Keratinocyte (primary cell): Measurements from ENCODE around the gene DDIAS. TPM values are rescaled to one million over a fixed set of nuclear protein-coding genes. Genes with fewer than 3 reads are reported as not detected.

Experiments
- DNase-seq: peaks from one replicate; pipeline ENCODE4 v3.0.0-alpha.2; 2011; ENCODE audit warnings: low read depth, missing footprints, low spot score
- FAIRE-seq: peaks from 2 replicates; lab custom pipeline; 2011; peaks lifted over from hg19 to GRCh38; lab: Jason Lieb, UNC
- H2AFZ ChIP-seq: 2 replicates; pipeline ENCODE4 v1.6.0; 2012; ENCODE audit warnings: low read length, control low read depth, inconsistent platforms; ENCODE audit not compliant: control insufficient read depth
- H3K27ac ChIP-seq: 2 replicates; pipeline ENCODE4 v1.5.1; 2011; ENCODE audit warnings: low read length; ENCODE audit not compliant: control insufficient read depth, insufficient read depth
- H3K27me3 ChIP-seq: 3 replicates; pipeline ENCODE4 v1.6.0; 2011; ENCODE audit warnings: low read length; ENCODE audit not compliant: control insufficient read depth, insufficient read depth; ENCODE audit errors: extremely low read depth
- H3K36me3 ChIP-seq, 2 experiments: 2 replicates in 1 of 2; 3 replicates in 1 of 2; pipeline ENCODE4 v1.5.1; 2011; ENCODE audit warnings: low read length in 2 of 2, mild to moderate bottlenecking in 1 of 2; ENCODE audit not compliant: control insufficient read depth in 2 of 2, insufficient read depth in 2 of 2; ENCODE audit errors: extremely low read depth in 1 of 2
- H3K4me1 ChIP-seq: 3 replicates; pipeline ENCODE4 v1.5.1; 2011; ENCODE audit warnings: low read length; ENCODE audit not compliant: control insufficient read depth, insufficient read depth; ENCODE audit errors: extremely low read depth
- H3K4me2 ChIP-seq: 3 replicates; pipeline ENCODE4 v1.6.0; 2011; ENCODE audit warnings: low read depth, low read length; ENCODE audit not compliant: control insufficient read depth, insufficient read depth; ENCODE audit errors: extremely low read depth
- H3K4me3 ChIP-seq, 3 experiments: fragments of 200-600 bp in 1 of 3; sonication (generic) in 1 of 3; 2 replicates in 2 of 3; 3 replicates in 1 of 3; pipeline ENCODE4 v1.5.1; 2011 to 2016; ENCODE audit warnings: low read length in 3 of 3, mild to moderate bottlenecking in 3 of 3, control low read depth in 2 of 3, inconsistent platforms in 1 of 3, low read depth in 1 of 3, mixed read lengths in 1 of 3, mixed run types in 1 of 3, moderate library complexity in 1 of 3; ENCODE audit not compliant: control insufficient read depth in 2 of 3, insufficient read depth in 2 of 3; ENCODE audit errors: extremely low read depth in 1 of 3
- H3K79me2 ChIP-seq: 2 replicates; pipeline ENCODE4 v1.6.0; 2012; ENCODE audit warnings: low read length; ENCODE audit not compliant: control insufficient read depth, insufficient read depth
- H3K9ac ChIP-seq: 3 replicates; pipeline ENCODE4 v1.6.0; 2011; ENCODE audit warnings: low read length; ENCODE audit not compliant: control insufficient read depth, insufficient read depth; ENCODE audit errors: extremely low read depth
- H3K9me1 ChIP-seq: 3 replicates; pipeline ENCODE4 v1.6.0; 2011; ENCODE audit warnings: low read length; ENCODE audit not compliant: control insufficient read depth, insufficient read depth; ENCODE audit errors: extremely low read depth
- H3K9me3 ChIP-seq: 2 replicates; pipeline ENCODE4 v1.5.1; 2012; ENCODE audit warnings: low read depth, low read length; ENCODE audit not compliant: control insufficient read depth
- H4K20me1 ChIP-seq: 3 replicates; pipeline ENCODE4 v1.6.0; 2011; ENCODE audit warnings: low read length; ENCODE audit not compliant: control insufficient read depth, insufficient read depth; ENCODE audit errors: extremely low read depth
- CTCF ChIP-seq, 3 experiments: IDR thresholded peaks in 1 of 3; conservative IDR thresholded peaks in 1 of 3; optimal IDR thresholded peaks in 1 of 3; 2 replicates in 2 of 3; 3 replicates in 1 of 3; pipeline versions ENCODE3 to v1.5.1; 2011; ENCODE audit warnings: low read length in 3 of 3, mild to moderate bottlenecking in 3 of 3, moderate library complexity in 2 of 3, control low read depth in 1 of 3, inconsistent platforms in 1 of 3; ENCODE audit not compliant: insufficient read depth in 2 of 3; ENCODE audit errors: extremely low read depth in 1 of 3
- EZH2 ChIP-seq: IDR thresholded peaks from one replicate; pipeline ENCODE4 v1.6.1; 2012; ENCODE audit warnings: inconsistent platforms, mild to moderate bottlenecking, low read length, moderate library complexity
- dilution Hi-C: fragments of 300-500 bp; cut with MboI; formaldehyde crosslinking; loops from one replicate; pipeline ENCODE4 v1.7.0; 2020; ENCODE audit warnings: low sequenced_read_pairs; ENCODE audit not compliant: extremely low pct_ligation_motif_present
- polyA plus RNA-seq, 5 experiments: library from polyadenylated mRNA; depleted of rRNA in 3 of 5; stranded (reverse) in 3 of 5; stranded (forward) in 1 of 5; unstranded in 1 of 5; fragments of >200 nt; gene quantifications; 1 replicate in 1 of 5; 2 replicates in 3 of 5; 3 replicates in 1 of 5; pipeline versions ENCODE4 v1.2.1 to v1.2.3, GENCODE V29; 2011 to 2012; ENCODE audit warnings: missing spikeins in 2 of 5, low read depth in 1 of 5, low replicate concordance in 1 of 5

The DDIAS gene
- polyA plus RNA-seq, 1 donor (not counting 4 experiments of a cell fraction or from before 2014, with no cell fraction given) = 8.7 TPM

- DNase-seq = no peak
- no peak for FAIRE-seq
- no peaks in the 10 kb centered on the region for H3K9me1 ChIP-seq
- dilution Hi-C loops = no loop called here
- H4K20me1 ChIP-seq = no peaks in the 10 kb centered on the region
- no peak for TF ChIP-seq CTCF (optimal IDR thresholded peaks at IDR 0.05 in 1 of 3, IDR thresholded peaks at IDR 0.05 in 1 of 3, conservative IDR thresholded peaks at IDR 0.05 in 1 of 3; ENCODE audit: extremely low read depth in 1 of 3, insufficient read depth in 2 of 3, low read length in 3 of 3)
- no peak for TF ChIP-seq EZH2
- no peak overlapping the region for H2AFZ ChIP-seq
- H3K36me3 ChIP-seq = no peaks in the 10 kb centered on the region
- no peak overlapping the region for H3K4me2 ChIP-seq
- H3K4me1 ChIP-seq = peaks cover 17% of the 10 kb centered on the region
- no peaks in the 10 kb centered on the region for H3K27me3 ChIP-seq
- H3K79me2 ChIP-seq = no peaks in the 10 kb centered on the region
- H3K9ac ChIP-seq = no peak overlapping the region
- H3K27ac ChIP-seq = no peak overlapping the region
- H3K4me3 ChIP-seq = no peak overlapping the region
- H3K9me3 ChIP-seq = no peaks in the 10 kb centered on the region
These were observed 41.8 kb upstream of the DDIAS start for GRCh38 chr11:82859750-82860149.

GRCh38 chr11:82862379-82862778 lies 39.2 kb upstream of the DDIAS start:
- no peak overlapping the region for H3K27ac ChIP-seq
- no peaks in the 10 kb centered on the region for H3K79me2 ChIP-seq
- no peaks in the 10 kb centered on the region for H4K20me1 ChIP-seq
- no peak overlapping the region for H3K9ac ChIP-seq
- H3K4me3 ChIP-seq = no peak overlapping the region
- no peaks in the 10 kb centered on the region for H3K27me3 ChIP-seq
- no peak overlapping the region for H2AFZ ChIP-seq
- TF ChIP-seq EZH2 = no peak
- no peak for TF ChIP-seq CTCF (optimal IDR thresholded peaks at IDR 0.05 in 1 of 3, IDR thresholded peaks at IDR 0.05 in 1 of 3, conservative IDR thresholded peaks at IDR 0.05 in 1 of 3; ENCODE audit: extremely low read depth in 1 of 3, insufficient read depth in 2 of 3, low read length in 3 of 3)
- H3K4me2 ChIP-seq = no peak overlapping the region
- H3K9me1 ChIP-seq = no peaks in the 10 kb centered on the region
- FAIRE-seq = no peak
- peaks cover 16% of the 10 kb centered on the region for H3K4me1 ChIP-seq
- DNase-seq = no peak
- dilution Hi-C loops = no loop called here
- no peaks in the 10 kb centered on the region for H3K36me3 ChIP-seq
- no peaks in the 10 kb centered on the region for H3K9me3 ChIP-seq
